Skeletal muscle satellite cell (primary cell): ENCODE measurements around the gene BTBD9.

Experiments
- H3K27me3 ChIP-seq: 2 replicates; pipeline ENCODE4 v1.7.0; 2013; ENCODE audit warnings: low read length; ENCODE audit not compliant: control insufficient read depth, insufficient read depth
- H3K36me3 ChIP-seq: 2 replicates; pipeline ENCODE4 v1.7.0; 2013; ENCODE audit warnings: mild to moderate bottlenecking, control low read depth, low read length; ENCODE audit not compliant: insufficient read depth
- H3K4me1 ChIP-seq: 2 replicates; pipeline ENCODE4 v1.7.0; 2013; ENCODE audit warnings: low read length; ENCODE audit not compliant: control insufficient read depth, insufficient read depth
- H3K4me2 ChIP-seq: 2 replicates; pipeline ENCODE4 v1.7.0; 2013; ENCODE audit warnings: mild to moderate bottlenecking, low read length
- H3K4me3 ChIP-seq: 2 replicates; pipeline ENCODE4 v1.7.0; 2013; ENCODE audit warnings: low read length
- H3K9ac ChIP-seq: 2 replicates; pipeline ENCODE4 v1.7.0; 2013; ENCODE audit warnings: mild to moderate bottlenecking, low read depth, low read length, moderate library complexity
- H3K9me3 ChIP-seq: replicated peaks from 2 replicates; pipeline ENCODE4 v1.7.0; 2013; ENCODE audit warnings: mild to moderate bottlenecking, control low read depth, low read length

BTBD9 gene

GRCh38 chr6:38370653-38371601 lies 268.8 kb downstream of the BTBD9 start:
- Histone ChIP-seq H3K9me3 (no peaks in the 10 kb centered on the region), H3K9ac (no peak overlapping the region), H3K36me3 (no peaks in the 10 kb centered on the region), H3K4me3 (no peak overlapping the region), H3K4me2 (no peak overlapping the region), H3K4me1 (peaks cover 28% of the 10 kb centered on the region), H3K27me3 (no peaks in the 10 kb centered on the region)

- Histone ChIP-seq H3K27me3 (no peaks in the 10 kb centered on the region), H3K36me3 (no peaks in the 10 kb centered on the region), H3K4me2 (no peak overlapping the region), H3K9ac (no peak overlapping the region), H3K4me3 (no peak overlapping the region), H3K9me3 (no peaks in the 10 kb centered on the region), H3K4me1 (peaks cover 9% of the 10 kb centered on the region)
Measured at GRCh38 chr6:38367231-38367630, 272.5 kb downstream of the BTBD9 start.

- H3K9ac ChIP-seq: no peak overlapping the region
- peaks cover 5% of the 10 kb centered on the region for H3K4me1 ChIP-seq
- no peaks in the 10 kb centered on the region for H3K9me3 ChIP-seq
- no peak overlapping the region for H3K4me2 ChIP-seq
- H3K36me3 ChIP-seq: no peaks in the 10 kb centered on the region
- H3K27me3 ChIP-seq: no peaks in the 10 kb centered on the region
- no peak overlapping the region for H3K4me3 ChIP-seq
Measured at GRCh38 chr6:38366234-38366633, 273.5 kb downstream of the BTBD9 start.

GRCh38 chr6:38364775-38365174 lies 275.0 kb downstream of the BTBD9 start:
- H3K27me3 ChIP-seq: no peaks in the 10 kb centered on the region
- peaks cover 3% of the 10 kb centered on the region for H3K4me1 ChIP-seq
- H3K9ac ChIP-seq: no peak overlapping the region
- no peak overlapping the region for H3K4me3 ChIP-seq
- H3K4me2 ChIP-seq: no peak overlapping the region
- no peaks in the 10 kb centered on the region for H3K9me3 ChIP-seq
- H3K36me3 ChIP-seq: no peaks in the 10 kb centered on the region

GRCh38 chr6:38364127-38364526 lies 275.6 kb downstream of the BTBD9 start:
- no peaks in the 10 kb centered on the region for H3K36me3 ChIP-seq
- H3K4me2 ChIP-seq: no peak overlapping the region

GRCh38 chr6:38355519-38355918 lies 284.2 kb downstream of the BTBD9 start:
- Histone ChIP-seq H3K4me3 (no peak overlapping the region), H3K36me3 (no peaks in the 10 kb centered on the region), H3K9ac (no peak overlapping the region), H3K4me2 (no peak overlapping the region), H3K27me3 (no peaks in the 10 kb centered on the region), H3K4me1 (peaks cover 9% of the 10 kb centered on the region), H3K9me3 (no peaks in the 10 kb centered on the region)

More at GRCh38 chr6:38364127-38364526, 275.6 kb downstream of the BTBD9 start:
- no peaks in the 10 kb centered on the region for H3K9me3 ChIP-seq
- H3K9ac ChIP-seq: no peak overlapping the region
- no peak overlapping the region for H3K4me3 ChIP-seq
- peaks cover 3% of the 10 kb centered on the region for H3K4me1 ChIP-seq
- H3K27me3 ChIP-seq: no peaks in the 10 kb centered on the region

- Histone ChIP-seq H3K4me1 (peaks cover 9% of the 10 kb centered on the region), H3K4me3 (no peak overlapping the region), H3K4me2 (no peak overlapping the region), H3K36me3 (no peaks in the 10 kb centered on the region), H3K9me3 (no peaks in the 10 kb centered on the region), H3K9ac (no peak overlapping the region), H3K27me3 (no peaks in the 10 kb centered on the region)
Measured at GRCh38 chr6:38354905-38355304, 284.8 kb downstream of the BTBD9 start.

GRCh38 chr6:38354037-38354381 lies 285.7 kb downstream of the BTBD9 start:
- no peak overlapping the region for H3K4me3 ChIP-seq
- H3K4me1 ChIP-seq: peaks cover 9% of the 10 kb centered on the region
- H3K36me3 ChIP-seq: no peaks in the 10 kb centered on the region
- H3K9me3 ChIP-seq: no peaks in the 10 kb centered on the region
- no peak overlapping the region for H3K9ac ChIP-seq
- H3K4me2 ChIP-seq: no peak overlapping the region
- no peaks in the 10 kb centered on the region for H3K27me3 ChIP-seq

GRCh38 chr6:38353310-38354036 lies 286.3 kb downstream of the BTBD9 start:
- H3K4me2 ChIP-seq: no peak overlapping the region
- H3K4me3 ChIP-seq: no peak overlapping the region
- no peaks in the 10 kb centered on the region for H3K27me3 ChIP-seq
- peaks cover 9% of the 10 kb centered on the region for H3K4me1 ChIP-seq
- H3K9me3 ChIP-seq: no peaks in the 10 kb centered on the region
- H3K9ac ChIP-seq: no peak overlapping the region
- no peaks in the 10 kb centered on the region for H3K36me3 ChIP-seq

GRCh38 chr6:38352636-38353035 lies 287.1 kb downstream of the BTBD9 start:
- Histone ChIP-seq H3K9me3 (no peaks in the 10 kb centered on the region), H3K27me3 (no peaks in the 10 kb centered on the region), H3K4me3 (no peak overlapping the region), H3K4me1 (peaks cover under 1% of the 10 kb centered on the region), H3K4me2 (no peak overlapping the region), H3K36me3 (no peaks in the 10 kb centered on the region), H3K9ac (no peak overlapping the region)

GRCh38 chr6:38350942-38351341 lies 288.8 kb downstream of the BTBD9 start:
- no peaks in the 10 kb centered on the region for H3K27me3 ChIP-seq
- no peak overlapping the region for H3K9ac ChIP-seq
- H3K9me3 ChIP-seq: no peaks in the 10 kb centered on the region
- H3K4me3 ChIP-seq: no peak overlapping the region
- H3K36me3 ChIP-seq: no peaks in the 10 kb centered on the region
- H3K4me2 ChIP-seq: no peak overlapping the region
- H3K4me1 ChIP-seq: peaks cover 4% of the 10 kb centered on the region
